ENCODE data around the gene APOLD1. TPM values are rescaled to one million over a fixed set of nuclear protein-coding genes. Genes with fewer than 3 reads are reported as not detected.
"Not testable (repeated sequence)": the region's sequence is repeated elsewhere in the genome, so short reads cannot be mapped to it uniquely, and the experiment has no call there.

Gene APOLD1
- total RNA-seq, 6 donors from 2014 or later, result 8.5 to 36.5 (median 15.6) TPM

GRCh38 chr12:12837813-12838153 is 52.3 kb downstream of the APOLD1 start:
- DNase-seq (peak in 1 of 2 donors; percentile 25), ATAC-seq (ENCODE audit: low FRiP score in 2 of 2) (no peak)
- TF ChIP-seq EP300 (IDR thresholded peaks at IDR 0.05) (no peak), POLR2A (IDR thresholded peaks at IDR 0.05) (peak in 1 of 4 donors; percentile 31), CTCF (IDR thresholded peaks at IDR 0.05) (no peak), POLR2AphosphoS5 (IDR thresholded peaks at IDR 0.05) (no peak)
- peak overlapping the region in 2 of 4 donors; percentile 77 to 86 for H3K27ac ChIP-seq
- no peaks in the 10 kb centered on the region for H3K9me3 ChIP-seq
- peaks cover 0 to 23% (median 4%) of the 10 kb centered on the region in 4 donors for H3K4me1 ChIP-seq
- WGBS, 2 donors, result 78 to 79% methylated on average over 3 of the region's 3 CpGs
- H3K36me3 ChIP-seq, result peaks cover 0 to 16% (median 11%) of the 10 kb centered on the region in 4 donors
- no peaks in the 10 kb centered on the region for H3K27me3 ChIP-seq
- peak overlapping the region in 2 of 4 donors; percentile 13 to 23 for H3K4me3 ChIP-seq

GRCh38 chr12:12839003-12839395 is 53.5 kb downstream of the APOLD1 start:
- no peak for DNase-seq
- H3K27me3 ChIP-seq, result no peaks in the 10 kb centered on the region

GRCh38 chr12:12839439-12839838 is 54.0 kb downstream of the APOLD1 start:
- Histone ChIP-seq H3K27ac (peak overlapping the region in 1 of 4 donors; percentile 43), H3K4me1 (peaks cover 0 to 23% (median 4%) of the 10 kb centered on the region in 4 donors)
- not testable (repeated sequence) for ATAC-seq (ENCODE audit: low FRiP score in 2 of 2); DNase-seq; H3K4me3 ChIP-seq; H3K36me3 ChIP-seq; H3K27me3 ChIP-seq; H3K9me3 ChIP-seq
- WGBS, 2 donors, result 89 to 98% methylated on average over 10 of the region's 10 CpGs

More at GRCh38 chr12:12839003-12839395, 53.5 kb downstream of the APOLD1 start:
- TF ChIP-seq POLR2AphosphoS5 (IDR thresholded peaks at IDR 0.05) (no peak), CTCF (IDR thresholded peaks at IDR 0.05) (no peak), POLR2A (IDR thresholded peaks at IDR 0.05) (no peak), EP300 (IDR thresholded peaks at IDR 0.05) (no peak)
- no peak for ATAC-seq (ENCODE audit: low FRiP score in 2 of 2)
- Histone ChIP-seq H3K27ac (no peak overlapping the region), H3K4me3 (no peak overlapping the region), H3K9me3 (no peaks in the 10 kb centered on the region), H3K36me3 (peaks cover 0 to 3% (median 2%) of the 10 kb centered on the region in 4 donors), H3K4me1 (peaks cover 0 to 23% (median 4%) of the 10 kb centered on the region in 4 donors)
- WGBS, 2 donors, result 84 to 85% methylated on average over 1 of the region's 1 CpG

GRCh38 chr12:12839873-12840579 is 54.6 kb downstream of the APOLD1 start:
- TF ChIP-seq CTCF (IDR thresholded peaks at IDR 0.05) (no peak), EP300 (IDR thresholded peaks at IDR 0.05) (no peak), POLR2AphosphoS5 (IDR thresholded peaks at IDR 0.05) (no peak), POLR2A (IDR thresholded peaks at IDR 0.05) (no peak)
- Histone ChIP-seq H3K9me3 (no peaks in the 10 kb centered on the region), H3K4me3 (no peak overlapping the region), H3K27ac (peak overlapping the region in 1 of 4 donors; percentile 43), H3K4me1 (peaks cover 0 to 19% (median 4%) of the 10 kb centered on the region in 4 donors), H3K27me3 (no peaks in the 10 kb centered on the region), H3K36me3 (no peaks in the 10 kb centered on the region)
- peak in 1 of 2 donors; percentile 41 for ATAC-seq (ENCODE audit: low FRiP score in 2 of 2)
- WGBS, 2 donors, result 73 to 79% methylated on average over 5 of the region's 5 CpGs
- DNase-seq, result peak in 1 of 2 donors; percentile 74

- Histone ChIP-seq H3K4me1 (peaks cover 0 to 17% (median 4%) of the 10 kb centered on the region in 4 donors), H3K36me3 (no peaks in the 10 kb centered on the region), H3K9me3 (no peaks in the 10 kb centered on the region), H3K4me3 (no peak overlapping the region), H3K27ac (no peak overlapping the region), H3K27me3 (no peaks in the 10 kb centered on the region)
- TF ChIP-seq CTCF (IDR thresholded peaks at IDR 0.05) (no peak), POLR2A (IDR thresholded peaks at IDR 0.05) (no peak), POLR2AphosphoS5 (IDR thresholded peaks at IDR 0.05) (no peak), EP300 (IDR thresholded peaks at IDR 0.05) (no peak)
- WGBS, 2 donors, result 91 to 94% methylated on average over 5 of the region's 5 CpGs
- ATAC-seq (ENCODE audit: low FRiP score in 2 of 2) (no peak), DNase-seq (no peak)
These were observed 55.1 kb downstream of the APOLD1 start for GRCh38 chr12:12840580-12840899.

Small RNA genes within 50 kb of the gene (small RNA-seq; reads per million reads assigned to genes)
- gene AC007215.1 (0 reads per million in 4 donors), gene MIR613 (0 reads per million in 4 donors)

Other genes with a start within 250 kb of the APOLD1 start
- 10 to 100 TPM; 23.7 to 51.6 (median 41.7) TPM for gene DUSP16, start 222.8 kb upstream of the APOLD1 start, total RNA-seq
- gene CREBL2, start 173.8 kb upstream of the APOLD1 start, total RNA-seq, result 10 to 100 TPM; 40.1 to 74.2 (median 48.2) TPM
- not detected for gene GPR19, start 89.5 kb upstream of the APOLD1 start, total RNA-seq
- 10 to 100 TPM; 42.1 to 85.5 (median 72.3) TPM for gene CDKN1B, start 68.3 kb upstream of the APOLD1 start, total RNA-seq
- 10 to 100 TPM; 34.0 to 64.0 (median 45.2) TPM for gene DDX47, start 27.7 kb downstream of the APOLD1 start, total RNA-seq
- gene GPRC5A, start 105.9 kb downstream of the APOLD1 start, total RNA-seq, result 100 to 1,000 TPM; 194 to 890 (median 653) TPM
- gene GPRC5D, start 166.5 kb downstream of the APOLD1 start, total RNA-seq, result 1 to 10 TPM in 1 of 6 donors, under 1 TPM in 1, not detected in 4; 0.66 to 2.1 TPM
- gene HEBP1, start 214.6 kb downstream of the APOLD1 start, total RNA-seq, result 10 to 100 TPM; 25.1 to 70.9 (median 63.7) TPM